ENCODE results near the gene TP53. TPM values are rescaled to one million over a fixed set of nuclear protein-coding genes. Genes with fewer than 3 reads are reported as not detected.

The TP53 gene
- total RNA-seq, 1 donor from 2014 or later, result 168 TPM

DNA sequence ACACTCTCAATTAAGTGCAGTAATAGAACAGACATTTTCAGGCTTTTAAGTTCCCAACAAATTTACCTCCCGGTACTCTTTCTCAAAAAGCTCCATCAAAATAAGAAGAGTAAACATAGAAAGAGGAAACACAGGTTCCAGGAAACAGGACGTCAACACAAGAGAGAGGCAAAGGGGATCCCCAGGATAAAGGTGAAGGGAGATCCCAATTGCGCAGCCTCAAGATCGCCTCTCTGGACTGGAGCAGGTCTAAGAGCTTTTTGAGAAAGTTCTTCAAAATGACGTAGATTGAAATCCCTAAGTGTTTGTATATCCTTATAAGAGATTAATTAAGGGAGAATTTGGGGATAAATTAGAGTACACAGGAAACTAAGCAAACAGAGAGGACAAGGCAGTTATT is 68.7 kb downstream of the TP53 start:
- TF ChIP-seq, protein P1, sequence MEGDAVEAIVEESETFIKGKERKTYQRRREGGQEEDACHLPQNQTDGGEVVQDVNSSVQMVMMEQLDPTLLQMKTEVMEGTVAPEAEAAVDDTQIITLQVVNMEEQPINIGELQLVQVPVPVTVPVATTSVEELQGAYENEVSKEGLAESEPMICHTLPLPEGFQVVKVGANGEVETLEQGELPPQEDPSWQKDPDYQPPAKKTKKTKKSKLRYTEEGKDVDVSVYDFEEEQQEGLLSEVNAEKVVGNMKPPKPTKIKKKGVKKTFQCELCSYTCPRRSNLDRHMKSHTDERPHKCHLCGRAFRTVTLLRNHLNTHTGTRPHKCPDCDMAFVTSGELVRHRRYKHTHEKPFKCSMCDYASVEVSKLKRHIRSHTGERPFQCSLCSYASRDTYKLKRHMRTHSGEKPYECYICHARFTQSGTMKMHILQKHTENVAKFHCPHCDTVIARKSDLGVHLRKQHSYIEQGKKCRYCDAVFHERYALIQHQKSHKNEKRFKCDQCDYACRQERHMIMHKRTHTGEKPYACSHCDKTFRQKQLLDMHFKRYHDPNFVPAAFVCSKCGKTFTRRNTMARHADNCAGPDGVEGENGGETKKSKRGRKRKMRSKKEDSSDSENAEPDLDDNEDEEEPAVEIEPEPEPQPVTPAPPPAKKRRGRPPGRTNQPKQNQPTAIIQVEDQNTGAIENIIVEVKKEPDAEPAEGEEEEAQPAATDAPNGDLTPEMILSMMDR (IDR thresholded peaks at IDR 0.05; ENCODE audit: insufficient read depth, low read length, poor library complexity, severe bottlenecking), result no peak
- DNase-seq (ENCODE audit: low read depth), result no peak

More for the DNA sequence above, 68.7 kb downstream of the TP53 start:
- Histone ChIP-seq H3K27me3 (ENCODE audit: control insufficient read depth, insufficient read depth, low read length) (no peaks in the 10 kb centered on the region), H3K4me3 (ENCODE audit: low read depth, low read length) (no peak overlapping the region), H3K36me3 (ENCODE audit: control insufficient read depth, insufficient read depth, low read length) (no peaks in the 10 kb centered on the region)

Other genes with a start within 250 kb of the TP53 start
- 1.5 and 1.8 TPM in 2 replicates for gene FGF11, start 248.0 kb downstream of the TP53 start, total RNA-seq
- 19.0 and 21.6 TPM in 2 replicates for gene CHRNB1, start 242.4 kb downstream of the TP53 start, total RNA-seq
- gene ZBTB4, start 207.9 kb downstream of the TP53 start, total RNA-seq, result 26.3 and 28.3 TPM in 2 replicates
- gene SLC35G6, start 206.0 kb downstream of the TP53 start, total RNA-seq, result not detected in 2 replicates
- gene POLR2A, start 203.1 kb downstream of the TP53 start, total RNA-seq, result 56.9 and 57.8 TPM in 2 replicates
- 9.0 and 9.4 TPM in 2 replicates for gene TNFSF12, start 138.4 kb downstream of the TP53 start, total RNA-seq
- gene TNFSF13, start 128.7 kb downstream of the TP53 start, total RNA-seq, result 13.5 and 14.3 TPM in 2 replicates
- 107 and 109 TPM in 2 replicates for gene SENP3, start 125.6 kb downstream of the TP53 start, total RNA-seq
- 7.4 and 8.7 TPM in 2 replicates for gene CD68, start 107.9 kb downstream of the TP53 start, total RNA-seq
- 161 and 187 TPM in 2 replicates for gene MPDU1, start 103.6 kb downstream of the TP53 start, total RNA-seq
- gene SOX15, start 97.4 kb downstream of the TP53 start, total RNA-seq, result 1.8 and 3.4 TPM in 2 replicates
- gene FXR2, start 72.6 kb downstream of the TP53 start, total RNA-seq, result 43.0 and 45.7 TPM in 2 replicates
- 61.6 and 76.0 TPM in 2 replicates for gene SAT2, start 59.7 kb downstream of the TP53 start, total RNA-seq
- 0.79 TPM in 1 of 2 replicates, not detected in the other for gene SHBG, start 57.4 kb downstream of the TP53 start, total RNA-seq
- gene ATP1B2, start 36.6 kb downstream of the TP53 start, total RNA-seq, result not detected in 2 replicates
- 13.3 and 14.9 TPM in 2 replicates for gene WRAP53, start 987 bp upstream of the TP53 start, total RNA-seq
- 4.7 and 5.5 TPM in 2 replicates for gene EFNB3, start 17.7 kb upstream of the TP53 start, total RNA-seq
- 0.04 TPM in 1 of 2 replicates, not detected in the other for gene DNAH2, start 30.3 kb upstream of the TP53 start, total RNA-seq
- 15.6 and 20.4 TPM in 2 replicates for gene KDM6B, start 146.7 kb upstream of the TP53 start, total RNA-seq
- 3.5 and 4.3 TPM in 2 replicates for gene TMEM88, start 167.6 kb upstream of the TP53 start, total RNA-seq
- 50.5 and 51.0 TPM in 2 replicates for gene NAA38, start 170.1 kb upstream of the TP53 start, total RNA-seq
- gene CYB5D1, start 170.5 kb upstream of the TP53 start, total RNA-seq, result 5.3 and 7.4 TPM in 2 replicates
- gene CHD3, start 201.3 kb upstream of the TP53 start, total RNA-seq, result 36.2 and 42.4 TPM in 2 replicates
- gene RNF227, start 228.8 kb upstream of the TP53 start, total RNA-seq, result 1.5 and 3.9 TPM in 2 replicates
- gene KCNAB3, start 242.4 kb upstream of the TP53 start, total RNA-seq, result 0.29 and 0.62 TPM in 2 replicates
- 45.5 and 51.6 TPM in 2 replicates for gene TRAPPC1, start 244.5 kb upstream of the TP53 start, total RNA-seq
- gene CNTROB, start 244.7 kb upstream of the TP53 start, total RNA-seq, result 19.2 and 20.1 TPM in 2 replicates

All from kidney epithelial cell (primary cell).